AG09319 (cell line): ENCODE results near the gene CSF3R.
A peak's percentile ranks its signal among the peaks of the same experiment; 100 is the strongest.

Experiments used
- DNase-seq: peaks from one replicate; pipeline ENCODE4 v3.0.0-alpha.2; 2010; ENCODE audit warnings: low read depth; ENCODE audit errors: extremely low read depth
- TF ChIP-seq, protein P1 (sequence below): IDR thresholded peaks from 2 replicates; pipeline ENCODE4 v1.5.1; 2011; ENCODE audit warnings: low read depth, mild to moderate bottlenecking, inconsistent platforms, low read length, moderate library complexity

CSF3R gene

GRCh38 chr1:36425791-36426190, 56.9 kb downstream of the CSF3R start:
- TF ChIP-seq, protein P1, sequence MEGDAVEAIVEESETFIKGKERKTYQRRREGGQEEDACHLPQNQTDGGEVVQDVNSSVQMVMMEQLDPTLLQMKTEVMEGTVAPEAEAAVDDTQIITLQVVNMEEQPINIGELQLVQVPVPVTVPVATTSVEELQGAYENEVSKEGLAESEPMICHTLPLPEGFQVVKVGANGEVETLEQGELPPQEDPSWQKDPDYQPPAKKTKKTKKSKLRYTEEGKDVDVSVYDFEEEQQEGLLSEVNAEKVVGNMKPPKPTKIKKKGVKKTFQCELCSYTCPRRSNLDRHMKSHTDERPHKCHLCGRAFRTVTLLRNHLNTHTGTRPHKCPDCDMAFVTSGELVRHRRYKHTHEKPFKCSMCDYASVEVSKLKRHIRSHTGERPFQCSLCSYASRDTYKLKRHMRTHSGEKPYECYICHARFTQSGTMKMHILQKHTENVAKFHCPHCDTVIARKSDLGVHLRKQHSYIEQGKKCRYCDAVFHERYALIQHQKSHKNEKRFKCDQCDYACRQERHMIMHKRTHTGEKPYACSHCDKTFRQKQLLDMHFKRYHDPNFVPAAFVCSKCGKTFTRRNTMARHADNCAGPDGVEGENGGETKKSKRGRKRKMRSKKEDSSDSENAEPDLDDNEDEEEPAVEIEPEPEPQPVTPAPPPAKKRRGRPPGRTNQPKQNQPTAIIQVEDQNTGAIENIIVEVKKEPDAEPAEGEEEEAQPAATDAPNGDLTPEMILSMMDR: no peak
- DNase-seq: no peak

DNA sequence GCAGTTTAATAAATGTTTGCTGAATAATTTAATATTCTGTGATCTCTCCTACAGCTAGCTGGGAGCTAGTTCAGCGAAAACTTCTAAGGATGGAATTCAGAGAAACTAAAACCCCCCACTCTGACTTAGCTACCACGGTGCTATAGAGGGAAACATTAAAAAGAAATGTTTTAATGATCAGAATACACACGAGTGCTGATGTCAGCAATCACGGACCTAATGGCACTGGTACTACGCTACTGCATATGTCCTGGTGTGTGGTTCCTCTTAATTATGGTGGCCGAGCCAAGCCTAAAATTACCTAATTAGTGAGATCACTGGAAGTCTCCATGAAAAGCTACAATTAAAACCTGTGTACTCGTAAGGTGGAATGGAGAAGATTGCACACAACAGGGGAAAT, 61.1 kb downstream of the CSF3R start:
- DNase-seq: no peak
- TF ChIP-seq, protein P1: no peak

GRCh38 chr1:36420836-36421317, 61.8 kb downstream of the CSF3R start:
- TF ChIP-seq, protein P1: peak; percentile 97
- peak; percentile 64 for DNase-seq

- TF ChIP-seq, protein P1: no peak
- DNase-seq: no peak
Observed at GRCh38 chr1:36420409-36420808, 62.3 kb downstream of the CSF3R start.

DNA sequence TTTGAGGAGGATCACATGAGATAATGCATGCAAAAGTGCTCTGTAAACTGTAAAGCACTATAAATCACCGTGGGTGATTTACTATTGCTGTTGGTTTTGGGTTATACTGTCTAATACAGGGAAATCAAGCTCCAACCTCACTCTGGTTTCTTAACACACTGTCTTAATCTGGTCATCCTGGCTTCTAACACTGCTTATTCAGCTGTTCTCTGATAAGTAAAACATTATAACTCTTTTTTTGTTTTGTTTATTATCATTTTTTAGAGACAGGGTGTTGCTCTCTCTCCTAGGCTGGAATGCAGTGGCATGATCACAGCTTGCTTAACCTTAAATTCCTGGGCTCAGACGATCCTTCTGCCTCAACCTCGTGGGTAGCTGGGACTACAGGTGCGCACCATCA, 63.1 kb downstream of the CSF3R start:
- no peak for DNase-seq
- TF ChIP-seq, protein P1: no peak

- no peak for DNase-seq
- TF ChIP-seq, protein P1: no peak
Observed at GRCh38 chr1:36419140-36419539, 63.6 kb downstream of the CSF3R start.

- TF ChIP-seq, protein P1: no peak
- DNase-seq: no peak
Observed at GRCh38 chr1:36417931-36418330, 64.8 kb downstream of the CSF3R start.
